NK-92 (cell line): ENCODE data around the gene ZNF14.
"Not testable (repeated sequence)": the region's sequence is repeated elsewhere in the genome, so short reads cannot be mapped to it uniquely, and the experiment has no call there.

Source experiments
- DNase-seq: peaks from one replicate; lab custom pipeline; 2025; ENCODE audit not compliant: unreplicated experiment; lab: John Stamatoyannopoulos, UW

Gene ZNF14

DNA sequence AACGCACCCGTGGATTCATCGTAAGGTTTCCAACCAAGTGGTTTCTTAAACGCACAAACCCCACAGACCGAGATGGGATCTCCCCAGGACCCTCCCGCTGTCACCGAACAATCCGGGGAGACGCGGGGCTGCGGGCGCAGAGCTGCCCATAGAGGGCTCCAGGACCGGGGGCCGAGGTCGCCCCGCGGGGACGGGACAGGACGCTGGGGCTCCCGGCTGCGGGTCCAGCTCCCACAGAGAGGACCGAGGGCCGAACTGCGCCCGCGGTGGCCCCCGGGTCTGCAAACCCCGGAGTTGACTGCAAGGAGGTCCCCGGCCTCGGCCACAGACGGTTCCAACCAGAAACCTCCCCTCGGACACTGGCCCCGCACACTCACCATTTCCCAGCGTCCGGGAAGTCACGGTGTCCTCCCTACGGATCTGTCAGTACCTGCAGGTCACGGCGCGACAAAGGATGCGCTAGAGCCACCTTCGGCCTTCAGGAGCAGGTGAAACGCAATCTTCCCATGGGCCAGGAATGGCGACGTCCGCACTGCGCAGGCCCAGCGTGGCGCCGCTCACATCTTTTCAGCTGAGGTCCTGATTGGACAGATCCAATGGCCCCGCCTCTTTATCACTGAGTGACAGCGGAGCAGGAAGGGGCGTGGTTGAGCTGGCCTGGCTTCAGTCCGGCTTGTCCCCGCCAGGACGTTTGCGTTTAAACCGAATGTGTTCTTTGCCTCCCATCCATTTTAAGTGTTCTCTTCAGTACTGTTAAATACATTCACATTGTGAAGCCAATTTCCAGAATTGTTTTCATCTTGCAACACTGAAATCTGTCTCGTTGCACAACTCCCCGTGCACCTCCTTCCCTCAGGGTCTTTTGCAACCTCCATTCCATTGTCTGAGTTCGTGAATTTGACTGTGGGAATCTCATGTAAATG, at the start of gene ZNF14:
TSS of gene ZNF14 (minus strand) at position 534 of the 923 bp plus-strand sequence. CDS start at position 380, 154 bp downstream.
- DNase-seq, result peak; percentile 47

DNA sequence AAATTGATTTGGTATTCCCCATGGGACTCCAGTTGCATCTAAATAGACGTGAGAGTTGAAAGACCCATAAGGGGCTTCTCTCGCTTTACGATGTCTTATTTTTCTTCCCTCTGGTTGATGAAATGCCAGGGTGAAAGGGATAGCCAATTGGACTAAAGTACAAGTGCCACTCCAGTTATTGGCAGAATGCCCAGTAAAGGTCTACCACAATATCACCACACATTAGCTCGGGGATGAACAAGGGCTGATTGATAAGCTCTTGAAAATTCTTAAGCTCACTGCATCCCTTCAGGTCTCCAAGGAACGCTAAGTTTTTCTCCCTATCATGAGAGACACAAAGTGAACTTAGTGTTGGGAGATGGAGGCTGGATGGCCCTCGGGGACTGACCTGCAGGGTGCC, 48.9 kb upstream of the ZNF14 start:
- DNase-seq, result not testable (repeated sequence)

DNA sequence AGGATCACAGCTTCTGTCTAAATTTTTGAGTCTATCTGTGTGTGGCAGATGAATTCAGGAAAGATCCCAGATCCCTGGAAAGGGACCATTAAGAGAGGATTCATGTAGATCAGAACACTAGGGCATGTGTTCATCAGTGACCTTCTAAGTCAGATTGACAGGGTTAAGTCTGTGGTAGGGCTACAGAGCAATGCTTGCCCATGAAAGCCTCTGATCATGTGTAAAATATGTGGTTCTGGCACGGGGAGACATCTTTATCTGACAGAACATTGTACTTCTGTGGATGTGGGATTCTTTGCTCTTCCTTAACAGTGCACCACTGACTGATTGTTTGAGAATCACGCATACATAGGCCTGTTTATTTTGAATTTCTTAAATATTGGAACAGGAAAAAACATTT, 45.8 kb upstream of the ZNF14 start:
- DNase-seq, result no peak

DNA sequence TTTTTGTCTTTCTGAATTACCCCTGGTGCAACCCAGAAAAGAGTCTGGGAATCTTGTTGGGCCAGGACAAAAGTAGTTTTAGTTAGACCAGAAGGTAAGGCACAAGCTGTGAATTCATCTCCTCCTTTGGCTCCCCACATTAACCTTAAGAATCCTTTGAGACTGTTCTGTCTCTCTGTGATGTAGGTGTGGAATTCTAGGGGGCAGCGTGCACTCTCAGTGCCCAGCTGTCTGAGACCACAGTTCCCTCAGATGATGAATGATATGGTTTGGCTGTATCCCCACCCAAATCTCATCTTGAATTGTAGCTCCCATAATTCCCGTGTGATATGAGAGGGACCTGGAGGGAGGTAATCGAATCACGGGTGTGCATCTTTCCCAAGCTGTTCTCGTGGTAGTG, 44.8 kb upstream of the ZNF14 start:
- DNase-seq, result no peak

DNA sequence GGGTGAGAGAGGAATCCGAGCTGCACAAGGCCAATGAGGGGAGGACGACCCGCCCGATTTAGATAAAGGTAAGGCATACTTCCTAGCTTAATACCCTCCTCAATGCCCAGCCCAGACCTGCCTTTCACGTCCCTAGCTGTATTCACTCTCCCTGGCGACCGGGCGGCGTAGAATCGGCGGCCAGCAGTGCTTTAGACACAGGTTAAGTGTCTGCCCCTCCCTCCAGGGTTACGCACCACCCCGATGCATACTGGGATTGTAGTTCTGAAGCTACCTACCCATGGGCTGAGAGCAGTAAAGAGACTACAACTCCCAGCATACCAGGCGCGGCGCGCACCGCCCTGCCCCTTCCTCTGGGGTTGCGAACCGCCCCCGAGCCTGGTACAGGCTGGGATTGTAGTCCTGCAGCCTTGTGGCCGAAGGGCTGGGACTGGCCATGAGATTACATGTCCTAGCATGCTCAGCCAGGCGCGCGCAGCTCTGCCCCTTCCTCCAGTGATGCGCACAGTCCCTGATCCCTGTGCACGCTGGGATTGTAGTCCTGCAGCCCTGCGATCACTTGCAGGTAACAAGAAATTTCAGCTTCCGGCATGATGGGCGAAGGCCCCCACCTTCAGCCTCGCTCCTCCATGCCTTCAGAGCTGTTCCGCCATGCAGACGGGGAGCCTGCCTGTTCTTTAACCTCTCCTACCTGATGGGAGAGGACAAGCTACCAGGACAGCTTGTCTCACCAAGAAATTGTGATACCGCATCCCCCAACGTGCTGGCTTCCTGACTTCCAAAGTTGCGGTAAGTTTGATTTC, 43.5 kb upstream of the ZNF14 start:
- DNase-seq, result peak; percentile 63

DNA sequence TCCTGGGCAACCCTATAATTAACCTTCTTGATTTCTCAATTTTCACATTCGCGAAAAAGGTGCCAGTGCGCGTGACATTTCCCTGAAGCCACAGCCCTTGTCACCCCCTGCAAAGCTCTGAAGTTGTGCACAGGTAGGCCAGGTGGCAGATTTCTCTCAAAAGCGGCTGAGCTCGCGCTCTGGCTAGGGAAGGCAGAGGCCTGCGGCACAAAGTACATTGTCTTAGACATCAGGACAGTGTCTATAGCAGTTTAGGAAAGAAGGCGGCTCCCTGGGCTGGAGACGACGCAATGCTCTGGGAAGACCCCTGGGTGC, 42.9 kb upstream of the ZNF14 start:
- DNase-seq, result no peak

DNA sequence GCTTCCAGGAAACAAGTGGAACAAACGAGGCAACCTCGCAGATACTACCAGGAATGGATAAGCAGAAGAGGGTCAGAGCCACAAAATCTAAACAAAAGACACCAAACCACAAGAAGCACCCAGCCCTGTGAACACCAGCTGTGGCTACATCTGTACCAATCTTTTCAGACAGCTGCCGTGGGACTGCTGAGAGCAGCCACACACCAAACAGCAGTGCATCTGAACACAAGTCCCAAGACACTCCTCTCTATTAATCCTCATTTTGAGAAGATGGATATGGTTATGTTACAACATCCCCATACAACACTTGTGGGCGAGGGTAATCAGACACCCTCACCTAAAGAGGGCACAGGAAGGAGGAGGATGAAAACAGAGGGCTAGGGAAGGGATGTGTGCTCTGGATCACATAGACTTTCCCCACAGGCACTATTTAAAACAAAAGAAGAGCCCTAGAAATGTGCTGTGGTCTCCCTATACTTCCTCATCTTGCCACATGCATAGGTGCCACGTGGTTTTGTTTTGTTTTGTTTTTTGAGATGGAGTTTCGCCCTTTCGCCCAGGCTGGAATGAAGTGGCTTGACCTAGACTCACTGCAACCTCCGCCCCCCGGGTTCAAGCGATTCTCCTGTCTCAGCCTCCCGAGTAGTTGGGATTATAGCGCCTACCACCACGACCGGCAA, 41.6 kb upstream of the ZNF14 start:
- no peak for DNase-seq

DNA sequence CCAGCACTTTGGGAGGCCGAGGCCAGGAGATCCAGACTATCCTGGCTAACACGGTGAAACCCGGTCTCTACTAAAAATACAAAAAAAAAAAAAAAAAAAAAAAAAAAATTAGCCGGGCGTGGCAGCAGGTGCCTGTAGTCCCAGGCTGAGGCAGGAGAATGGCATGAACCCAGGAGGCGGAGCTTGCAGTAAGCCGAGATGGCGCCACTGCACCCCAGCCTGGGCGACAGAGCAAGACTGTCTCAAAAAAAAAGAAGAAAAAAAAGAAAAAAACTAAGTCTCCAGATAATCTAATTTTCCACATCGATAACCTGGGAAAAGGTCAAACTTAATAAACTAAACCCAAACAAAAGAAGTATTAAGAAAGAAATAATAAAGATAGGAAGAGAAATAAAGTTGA, 39.1 kb upstream of the ZNF14 start:
- DNase-seq, result not testable (repeated sequence)

DNA sequence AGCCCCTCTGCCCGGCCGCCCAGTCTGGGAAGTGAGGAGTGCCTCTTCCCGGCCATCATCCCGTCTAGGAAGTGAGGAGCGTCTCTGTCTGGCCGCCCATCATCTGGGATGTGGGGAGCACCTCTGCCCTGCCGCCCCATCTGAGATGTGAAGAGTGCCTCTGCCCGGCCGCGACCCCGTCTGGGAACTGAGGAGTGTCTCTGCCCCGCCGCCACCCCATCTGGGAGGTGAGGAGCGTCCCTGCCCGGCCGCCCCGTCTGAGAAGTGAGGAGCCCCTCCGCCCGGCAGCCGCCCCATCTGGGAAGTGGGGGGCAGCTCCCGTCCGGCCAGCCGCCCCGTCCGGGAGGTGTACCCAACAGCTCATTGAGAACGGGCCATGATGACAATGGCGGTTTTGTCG, 37.1 kb upstream of the ZNF14 start:
- not testable (repeated sequence) for DNase-seq

DNA sequence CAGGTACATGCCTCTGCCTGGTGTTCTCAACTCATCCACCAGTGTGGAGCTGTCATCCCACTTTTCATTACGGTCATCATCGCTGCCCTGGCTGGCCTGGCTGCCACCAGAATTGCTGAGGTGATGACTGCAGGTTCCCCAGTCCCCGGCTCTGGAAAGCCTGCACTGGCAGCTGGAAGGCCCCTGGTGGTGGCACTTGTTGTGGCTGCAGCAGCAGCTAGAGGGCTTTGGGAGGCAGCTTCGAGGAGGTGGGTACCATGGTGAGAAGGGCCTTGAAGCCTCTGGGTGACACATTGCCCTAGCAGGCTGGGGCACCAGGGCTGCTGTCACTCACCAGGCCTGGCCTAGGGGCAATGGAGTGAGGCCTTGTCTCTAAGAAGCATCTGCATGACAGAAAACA, 25.3 kb upstream of the ZNF14 start:
- DNase-seq, result no peak

DNA sequence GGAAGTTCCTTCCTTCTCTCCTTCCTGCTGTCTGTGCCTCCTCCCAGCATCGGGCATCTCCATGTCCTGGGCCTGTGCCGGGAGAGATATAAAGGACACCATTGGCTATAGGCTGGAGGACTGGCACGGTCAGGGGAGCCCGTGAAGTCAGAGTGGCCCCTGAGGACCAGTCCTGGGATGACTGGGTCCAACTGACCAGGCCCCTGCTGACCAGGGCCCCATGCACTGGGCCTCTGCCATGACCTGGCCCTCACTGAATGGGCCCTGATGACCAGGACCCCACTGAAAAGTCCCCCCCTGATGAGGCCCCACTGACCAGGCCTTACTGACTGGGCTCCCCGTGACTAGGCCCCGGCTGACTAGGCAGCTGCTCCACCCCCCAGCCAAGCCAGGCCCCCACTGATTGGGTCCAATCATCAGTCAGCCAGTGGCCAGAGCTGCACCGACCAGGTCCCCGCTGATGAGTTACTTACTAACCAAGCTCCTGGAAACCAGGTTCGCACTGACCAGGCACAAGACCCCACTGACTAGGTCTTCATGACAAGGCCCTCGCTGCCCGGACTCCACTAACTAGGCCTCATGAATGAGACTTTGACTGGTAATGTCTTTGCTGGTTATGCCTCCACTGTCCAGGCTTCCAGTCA, 20.0 kb upstream of the ZNF14 start:
- no peak for DNase-seq

DNA sequence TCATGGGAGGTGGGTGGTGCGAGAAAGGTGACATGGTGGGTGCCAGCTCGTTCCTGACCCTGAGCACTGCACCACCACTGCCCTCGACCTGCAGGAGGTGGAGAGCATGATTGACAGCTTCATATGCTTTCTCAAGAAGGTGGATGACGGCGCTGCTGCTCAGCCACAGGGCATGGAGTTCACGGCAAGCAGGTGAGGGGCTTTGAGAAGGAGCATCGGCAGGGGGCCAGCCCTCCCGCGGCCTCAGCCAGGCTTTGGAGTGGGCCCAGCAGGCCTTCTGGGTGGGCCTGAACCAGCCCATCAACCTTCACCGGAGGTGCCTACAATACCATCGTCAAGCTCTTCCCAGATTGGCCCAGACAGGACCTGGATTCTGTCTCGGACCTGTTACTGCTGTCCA, 18.9 kb upstream of the ZNF14 start:
- no peak for DNase-seq

DNA sequence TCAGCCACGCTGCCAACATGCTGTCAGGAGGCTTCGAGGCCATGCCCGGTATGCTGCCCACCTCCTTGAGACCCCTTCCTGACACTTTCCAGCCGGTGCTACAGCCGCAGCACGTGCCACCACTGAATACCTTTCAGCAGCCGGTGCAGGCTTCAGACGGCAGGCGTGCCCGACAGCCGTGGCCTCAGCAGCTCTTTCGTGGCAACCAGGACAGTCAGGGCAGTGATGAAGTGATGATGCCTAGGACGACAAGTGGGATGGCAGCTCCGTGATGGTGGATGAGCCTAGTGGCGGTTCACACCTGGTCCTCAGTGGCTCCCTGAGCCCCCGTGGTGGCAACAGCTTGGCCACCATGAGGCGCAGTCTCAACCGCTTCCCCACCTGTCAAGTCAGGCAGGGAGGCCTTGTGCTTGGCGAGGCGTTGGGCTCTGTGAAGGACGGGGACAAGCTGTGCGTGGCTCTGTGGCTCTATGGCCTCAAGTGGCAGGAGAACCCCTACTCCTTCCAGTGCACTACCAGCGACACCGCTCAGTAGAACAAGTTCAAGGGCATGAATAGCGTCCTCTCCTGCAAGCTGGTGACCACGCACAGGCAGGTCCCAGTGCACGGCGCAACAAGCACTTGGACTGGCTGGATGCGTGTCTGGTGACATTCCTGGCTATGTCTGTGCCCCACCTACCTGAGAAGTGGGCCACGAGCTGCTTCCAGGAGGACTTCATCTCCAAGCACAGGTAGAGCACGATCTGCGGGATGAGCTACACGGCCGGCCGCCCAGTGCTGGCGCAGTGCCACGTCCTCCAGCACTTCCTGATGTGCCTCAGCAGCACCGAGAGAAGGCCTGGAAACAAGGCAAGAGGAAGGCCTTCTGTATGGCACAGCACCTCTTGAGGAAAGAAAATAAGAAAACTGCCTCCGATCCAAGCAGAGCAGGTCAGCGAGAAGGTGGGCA, 18.2 kb upstream of the ZNF14 start:
- DNase-seq, result no peak

DNA sequence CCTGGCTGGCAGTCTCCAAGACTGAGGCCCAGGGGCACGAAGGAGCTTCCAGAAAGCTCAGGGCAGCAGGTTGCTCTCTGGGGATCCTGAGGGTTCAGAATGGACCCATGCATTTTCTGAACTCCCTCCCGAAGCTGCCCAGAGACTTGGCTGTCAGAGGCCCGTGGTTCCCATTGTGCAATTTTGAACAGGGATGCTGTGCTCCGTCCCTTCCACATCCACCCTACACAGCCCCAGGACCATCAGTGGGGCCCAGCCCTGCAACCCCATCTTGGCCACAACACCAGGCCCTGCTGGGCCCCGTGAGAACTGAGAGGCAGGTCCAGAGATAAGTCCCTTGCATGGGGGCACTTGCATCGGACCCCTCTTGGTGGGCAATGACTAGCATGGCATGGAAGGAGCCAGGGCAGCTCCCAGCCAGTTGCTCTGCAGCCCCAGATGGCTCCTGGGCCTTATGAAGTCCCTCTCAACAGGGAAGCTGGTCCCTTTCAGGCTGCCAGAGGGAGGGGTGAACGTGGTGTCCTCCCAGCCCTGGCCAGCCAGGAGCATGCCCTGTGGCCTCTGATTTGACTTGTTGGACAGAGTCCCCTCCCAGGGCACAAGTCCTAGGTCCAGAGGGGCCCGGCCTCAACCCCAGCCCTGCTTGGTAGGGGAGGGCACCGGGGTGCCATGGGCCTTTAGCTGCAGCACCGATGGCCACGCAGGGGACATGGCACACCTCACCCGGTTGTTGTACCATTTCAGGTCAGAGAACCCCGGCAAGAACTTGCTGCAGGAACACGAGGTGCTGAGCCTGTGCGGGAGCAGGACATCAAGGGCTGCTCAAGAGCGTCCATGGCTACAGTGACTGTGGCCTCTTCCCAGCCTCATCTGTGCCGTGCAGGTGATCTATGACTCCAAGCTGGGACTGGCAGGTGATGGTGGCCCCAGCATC, 17.3 kb upstream of the ZNF14 start:
- DNase-seq, result no peak

DNA sequence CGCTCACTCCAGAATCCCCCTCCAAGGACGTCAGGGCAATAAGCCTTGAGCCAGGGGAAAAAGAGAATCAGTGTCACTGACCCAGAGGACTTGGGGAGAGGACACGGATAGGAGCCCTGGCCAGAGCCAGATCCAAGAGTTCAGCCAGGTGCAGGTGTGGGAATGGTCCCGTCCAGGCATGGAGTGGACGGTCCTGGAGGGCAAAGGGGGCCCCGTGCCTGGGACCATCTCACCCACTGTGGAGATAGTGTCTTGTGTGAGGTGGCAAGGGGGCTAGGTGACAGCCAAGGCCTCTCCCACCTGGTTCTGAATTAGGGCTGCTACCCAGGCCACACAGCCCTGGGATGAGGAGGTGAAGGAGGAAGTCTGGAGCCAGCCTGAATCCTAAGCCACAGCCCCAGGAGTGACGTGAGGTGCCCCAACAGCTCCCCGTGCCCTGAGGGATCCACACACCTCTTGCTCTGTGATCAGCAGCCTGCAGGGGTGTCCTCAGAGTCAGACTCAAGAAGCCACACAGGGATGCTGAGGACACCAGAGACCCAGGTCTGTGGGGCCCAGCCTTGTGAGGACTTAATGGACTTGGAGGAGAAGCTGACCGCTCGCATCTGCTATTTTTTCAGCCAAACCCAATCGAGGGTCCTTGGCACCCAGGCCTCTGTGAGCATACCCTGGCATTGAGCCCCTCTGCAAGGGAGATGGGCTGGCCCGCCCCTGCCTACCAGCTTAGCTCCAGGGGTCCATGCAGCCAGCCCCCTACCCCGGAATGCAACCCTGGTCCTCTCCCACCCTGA, 16.4 kb upstream of the ZNF14 start:
- DNase-seq, result no peak

DNA sequence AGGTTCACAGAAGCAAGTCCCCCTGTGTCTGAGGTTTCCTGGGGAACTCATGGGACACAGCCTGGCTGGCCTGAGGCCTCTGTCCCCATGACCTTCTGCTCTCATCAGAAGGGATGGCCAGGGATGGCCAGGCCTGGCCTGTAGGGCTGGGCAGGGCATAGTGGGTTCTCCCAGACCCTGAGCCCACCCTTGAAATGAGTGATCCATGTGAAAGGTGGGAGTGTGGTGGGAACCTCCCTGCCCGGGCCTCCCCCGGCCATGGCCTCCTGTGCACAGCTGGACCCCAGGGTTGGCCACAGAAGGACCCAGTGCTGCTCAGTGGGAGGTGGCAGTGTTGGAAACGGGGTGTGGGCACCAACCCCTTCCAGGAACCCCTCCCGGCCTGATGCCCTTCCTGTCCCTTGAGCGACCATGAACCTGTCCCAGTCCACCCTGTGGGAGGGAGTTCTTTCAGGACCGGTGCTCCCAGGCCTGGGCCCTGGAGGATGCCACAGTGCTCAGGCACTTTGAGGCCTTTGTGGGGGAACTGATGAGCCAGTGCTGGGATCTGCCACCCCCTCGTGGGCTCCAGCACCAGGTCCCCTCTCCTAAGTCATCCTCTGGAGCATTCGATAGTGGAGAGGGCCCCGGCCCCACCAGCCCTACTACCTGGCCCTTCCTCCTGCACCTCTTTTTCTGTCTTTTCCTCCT, 15.5 kb upstream of the ZNF14 start:
- DNase-seq, result no peak

DNA sequence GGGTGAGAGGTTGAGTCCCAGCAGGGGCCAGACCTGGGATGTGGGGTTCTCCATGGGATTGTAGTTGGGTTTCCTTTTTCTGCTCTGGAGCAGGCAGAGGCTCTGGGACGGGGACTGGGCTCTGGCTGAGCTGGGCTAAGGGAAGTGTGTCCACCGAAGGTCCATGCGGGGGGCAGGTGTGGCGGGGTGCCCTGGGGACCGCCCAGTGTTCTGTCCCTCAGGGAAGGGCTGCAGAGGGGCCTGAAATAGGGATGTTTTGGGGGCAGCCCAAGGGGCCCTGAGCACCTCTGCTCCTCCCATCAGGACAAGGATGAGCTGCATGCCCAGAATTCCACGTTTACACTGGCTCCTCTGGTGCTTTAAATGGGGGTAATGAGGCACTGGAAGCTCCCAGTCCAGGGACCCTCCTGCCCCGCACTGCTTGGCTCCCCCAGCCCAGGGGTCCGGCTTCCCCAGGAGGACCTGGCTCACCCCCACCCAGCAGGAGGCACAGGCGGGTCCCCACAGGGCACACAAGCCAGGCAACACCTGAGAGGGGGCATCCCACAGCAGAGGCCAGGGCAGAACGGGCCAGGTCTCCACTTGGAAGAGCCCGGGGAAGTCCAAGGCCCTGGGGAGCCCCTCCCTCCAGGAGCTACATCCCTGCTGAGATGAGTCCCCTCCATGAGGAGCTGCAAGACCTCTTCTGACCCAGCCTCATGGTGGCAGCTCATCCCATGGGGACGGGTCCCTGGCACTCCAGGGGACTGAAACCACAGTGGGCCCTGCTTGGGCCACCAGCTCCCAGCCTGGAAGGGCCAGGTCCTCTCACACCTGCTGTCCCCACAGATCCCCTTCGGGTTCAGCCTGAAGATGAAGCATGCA, 14.7 kb upstream of the ZNF14 start:
- no peak for DNase-seq
